IMR-90 (cell line): ENCODE results near the gene BDKRB1.

ENCODE experiments used
- CEBPB ChIP-seq: IDR thresholded peaks from 2 replicates; pipeline ENCODE4 v1.6.1; 2012; ENCODE audit warnings: low read depth, low read length, improper control_type of control experiment
- CTCF ChIP-seq: conservative IDR thresholded peaks from 2 replicates; pipeline ENCODE4 v1.5.1; 2012; ENCODE audit warnings: mild to moderate bottlenecking, low read depth, low read length, improper control_type of control experiment
- ELK1 ChIP-seq: fragments of 150-350 bp; IDR thresholded peaks from 2 replicates; pipeline ENCODE4 v1.6.1; 2016; ENCODE audit warnings: low read depth, mild to moderate bottlenecking, low read length, moderate library complexity, borderline replicate concordance
- MAFK ChIP-seq: IDR thresholded peaks from 2 replicates; pipeline ENCODE4 v1.6.1; 2012; ENCODE audit warnings: low read depth, low read length, improper control_type of control experiment
- MAZ ChIP-seq: IDR thresholded peaks from 2 replicates; pipeline ENCODE4 v1.6.1; 2012; ENCODE audit warnings: low read depth, mild to moderate bottlenecking, low read length, improper control_type of control experiment, moderate library complexity, borderline replicate concordance
- NFE2L2 ChIP-seq: fragments of 150-350 bp; IDR thresholded peaks from 2 replicates; pipeline ENCODE4 v1.6.1; 2016; ENCODE audit warnings: low read depth, mild to moderate bottlenecking, low read length
- POLR2A ChIP-seq: IDR thresholded peaks from 2 replicates; pipeline ENCODE4 v1.6.1; 2012; ENCODE audit warnings: mild to moderate bottlenecking, low read depth, low read length
- RAD21 ChIP-seq: IDR thresholded peaks from 2 replicates; pipeline ENCODE4 v1.6.1; 2012; ENCODE audit warnings: low read length, improper control_type of control experiment
- SMC3 ChIP-seq: fragments of 150-350 bp; IDR thresholded peaks from 2 replicates; pipeline ENCODE4 v1.6.1; 2016; ENCODE audit warnings: low read depth, mild to moderate bottlenecking, antibody characterized with exemption, low read length, moderate library complexity
- USF2 ChIP-seq: fragments of 150-350 bp; IDR thresholded peaks from 2 replicates; pipeline ENCODE4 v1.6.1; 2017; ENCODE audit warnings: mild to moderate bottlenecking, antibody characterized with exemption, low read length, low read depth

GRCh38 chr14:96238676-96239265, 17.2 kb upstream of the BDKRB1 start:
- TF ChIP-seq NFE2L2 (no peak), CTCF (no peak), POLR2A (no peak), RAD21 (no peak), USF2 (no peak), SMC3 (no peak), MAFK (no peak), CEBPB (no peak), MAZ (no peak), ELK1 (no peak)
